PC-9 (cell line): Measurements from ENCODE around the gene CWC15. TPM values are rescaled to one million over a fixed set of nuclear protein-coding genes. Genes with fewer than 3 reads are reported as not detected.

Source experiments
- BruUV-seq: library from RNA; stranded (reverse); fragments of 400-500 nt; replicated peaks from 2 replicates; lab custom pipeline; 2021; lab: Mats Ljungman, UMichigan
- CTCF ChIA-PET: fragments of 300-600 bp; sonication (Branson Sonifier 250); formaldehyde crosslinking; loops from one replicate; lab custom pipeline; 2022; ENCODE audit warnings: antibody characterized with exemption; lab: Charles Lee
- POLR2A ChIA-PET: fragments of 300-600 bp; sonication (Branson Sonifier 250); formaldehyde crosslinking; loops from one replicate; lab custom pipeline; 2022; ENCODE audit warnings: antibody characterized with exemption; ENCODE audit not compliant: unreplicated experiment; lab: Charles Lee
- DNase-seq, 2 experiments: peaks; one replicate each; pipeline versions ENCODE4 v3.0.0 to v3.0.0-alpha.2; 2015 to 2022; ENCODE audit warnings: mixed read lengths in 1 of 2
- H2AFZ ChIP-seq: fragments of 200-600 bp; sonication (generic); 2 replicates; pipeline ENCODE4 v1.8.1; 2017; ENCODE audit warnings: antibody characterized with exemption
- H3F3A ChIP-seq: fragments of 200-600 bp; sonication (generic); 2 replicates; pipeline ENCODE4 v1.8.1; 2017; ENCODE audit warnings: antibody characterized with exemption, mild to moderate bottlenecking, low read depth; ENCODE audit not compliant: insufficient read depth
- H3K27ac ChIP-seq: fragments of 200-600 bp; sonication (generic); 2 replicates; pipeline ENCODE4 v1.6.1; 2016; ENCODE audit warnings: mixed run types
- H3K27me3 ChIP-seq: fragments of 200-600 bp; sonication (generic); 2 replicates; pipeline ENCODE4 v1.6.1; 2016; ENCODE audit warnings: low read depth, mixed run types; ENCODE audit not compliant: insufficient read depth
- H3K36me3 ChIP-seq: fragments of 200-600 bp; sonication (generic); 2 replicates; pipeline ENCODE4 v1.6.1; 2016; ENCODE audit warnings: low read depth, mixed run types
- H3K4me1 ChIP-seq: fragments of 200-600 bp; sonication (generic); replicated peaks from 2 replicates; pipeline ENCODE4 v1.6.1; 2016; ENCODE audit warnings: mixed run types; ENCODE audit not compliant: insufficient read depth
- H3K4me2 ChIP-seq: fragments of 200-600 bp; sonication (generic); 2 replicates; pipeline ENCODE4 v1.6.1; 2017; ENCODE audit warnings: mixed run types
- H3K4me3 ChIP-seq: fragments of 200-600 bp; sonication (generic); 2 replicates; pipeline ENCODE4 v1.6.1; 2016; ENCODE audit warnings: mixed run types
- H3K79me2 ChIP-seq: fragments of 200-600 bp; sonication (generic); 2 replicates; pipeline ENCODE4 v1.6.1; 2017; ENCODE audit warnings: low read depth, mixed run types
- H3K9me2 ChIP-seq: fragments of 200-600 bp; sonication (generic); 2 replicates; pipeline ENCODE4 v1.8.1; 2017; ENCODE audit warnings: mild to moderate bottlenecking; ENCODE audit not compliant: insufficient read depth
- H3K9me3 ChIP-seq: fragments of 200-600 bp; sonication (generic); 2 replicates; pipeline ENCODE4 v1.8.1; 2016; ENCODE audit warnings: low read depth; ENCODE audit not compliant: insufficient read depth
- H4K20me1 ChIP-seq: fragments of 200-600 bp; sonication (generic); 2 replicates; pipeline ENCODE4 v1.8.1; 2017; ENCODE audit not compliant: insufficient read depth
- EZH2 ChIP-seq: fragments of 200-600 bp; sonication (generic); IDR thresholded peaks from 2 replicates; pipeline ENCODE4 v1.8.0; 2017; ENCODE audit warnings: antibody characterized with exemption, low read depth
- intact Hi-C: fragments of 100-400 bp; cut with micrococcal nuclease; formaldehyde crosslinking; loops from one replicate; pipeline ENCODE4 v1.10.0; 2022; ENCODE audit not compliant: unreplicated experiment
- total RNA-seq: library from RNA; stranded (reverse); gene quantifications from 2 replicates; pipeline ENCODE4 v1.2.3, GENCODE V29; 2021
- TF ChIP-seq, protein P1 (sequence below): fragments of 200-600 bp; sonication (generic); conservative IDR thresholded peaks from 2 replicates; pipeline ENCODE4 v1.6.1; 2017; ENCODE audit warnings: mixed run types, antibody characterized with exemption, mild to moderate bottlenecking, moderate library complexity

Gene CWC15
- total RNA-seq, 1 experiment from 2014 or later: 50.9 TPM

DNA sequence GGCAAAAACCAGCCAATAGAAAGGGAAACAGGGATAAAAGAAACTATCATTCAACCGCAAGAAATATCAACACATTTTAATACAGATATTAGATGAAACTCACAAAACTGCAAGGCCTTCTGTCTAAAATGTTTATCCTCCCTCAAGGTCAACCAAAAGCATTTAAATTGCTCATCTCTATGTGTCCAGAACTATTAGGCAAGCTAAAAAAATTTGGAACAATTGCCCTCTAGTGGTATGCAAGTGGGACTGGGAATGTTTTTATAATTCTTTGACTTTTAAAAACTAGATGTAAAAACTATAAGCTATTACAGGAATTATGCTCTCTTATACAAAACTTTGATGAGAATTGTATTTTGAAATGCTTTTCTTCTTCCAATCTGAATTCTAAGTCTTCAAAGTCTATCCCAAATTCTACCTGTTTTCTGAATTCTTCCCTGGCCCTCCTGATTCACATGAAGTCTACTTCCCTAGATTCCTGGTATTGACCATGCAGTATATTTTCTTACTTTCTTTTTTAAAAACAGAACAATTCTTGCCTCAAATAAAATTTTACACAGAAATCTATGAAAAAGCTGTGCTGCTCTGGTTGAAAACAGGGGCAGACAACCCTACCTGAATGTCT, 4.9 kb downstream of the CWC15 start:
- H3K4me3 ChIP-seq: no peak overlapping the region
- peak in 1 of 2 experiments; percentile 44 for DNase-seq
- peaks cover 18% of the 10 kb centered on the region for H3K79me2 ChIP-seq
- no peak overlapping the region for H3K4me2 ChIP-seq
- intact Hi-C loops: loop anchor here (1.0 kb wide), 1 partner anchor 345 kb away; no protein-coding TSS in a partner anchor
- H3K27me3 ChIP-seq: no peaks in the 10 kb centered on the region
- no TSS peak for BruUV-seq
- no peak overlapping the region for H3K27ac ChIP-seq
- TF ChIP-seq, protein P1, sequence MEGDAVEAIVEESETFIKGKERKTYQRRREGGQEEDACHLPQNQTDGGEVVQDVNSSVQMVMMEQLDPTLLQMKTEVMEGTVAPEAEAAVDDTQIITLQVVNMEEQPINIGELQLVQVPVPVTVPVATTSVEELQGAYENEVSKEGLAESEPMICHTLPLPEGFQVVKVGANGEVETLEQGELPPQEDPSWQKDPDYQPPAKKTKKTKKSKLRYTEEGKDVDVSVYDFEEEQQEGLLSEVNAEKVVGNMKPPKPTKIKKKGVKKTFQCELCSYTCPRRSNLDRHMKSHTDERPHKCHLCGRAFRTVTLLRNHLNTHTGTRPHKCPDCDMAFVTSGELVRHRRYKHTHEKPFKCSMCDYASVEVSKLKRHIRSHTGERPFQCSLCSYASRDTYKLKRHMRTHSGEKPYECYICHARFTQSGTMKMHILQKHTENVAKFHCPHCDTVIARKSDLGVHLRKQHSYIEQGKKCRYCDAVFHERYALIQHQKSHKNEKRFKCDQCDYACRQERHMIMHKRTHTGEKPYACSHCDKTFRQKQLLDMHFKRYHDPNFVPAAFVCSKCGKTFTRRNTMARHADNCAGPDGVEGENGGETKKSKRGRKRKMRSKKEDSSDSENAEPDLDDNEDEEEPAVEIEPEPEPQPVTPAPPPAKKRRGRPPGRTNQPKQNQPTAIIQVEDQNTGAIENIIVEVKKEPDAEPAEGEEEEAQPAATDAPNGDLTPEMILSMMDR: peak; percentile 87
- TF ChIP-seq EZH2: no peak
- peaks cover 13% of the 10 kb centered on the region for H4K20me1 ChIP-seq
- no peaks in the 10 kb centered on the region for H3K9me3 ChIP-seq
- no peak overlapping the region for H2AFZ ChIP-seq
- CTCF ChIA-PET: interaction anchor here (1.0 kb wide), 1 partner anchor 345 kb away, joined by 5 read pairs; no protein-coding TSS in a partner anchor
- peaks cover 73% of the 10 kb centered on the region for H3K36me3 ChIP-seq
- H3K4me1 ChIP-seq: peaks cover 11% of the 10 kb centered on the region
- peaks cover 17% of the 10 kb centered on the region for H3F3A ChIP-seq
- POLR2A ChIA-PET: interaction anchor here (0.7 kb wide), 1 partner anchor 1296 kb away, joined by 3 read pairs; no protein-coding TSS in a partner anchor
- H3K9me2 ChIP-seq: no peaks in the 10 kb centered on the region

DNA sequence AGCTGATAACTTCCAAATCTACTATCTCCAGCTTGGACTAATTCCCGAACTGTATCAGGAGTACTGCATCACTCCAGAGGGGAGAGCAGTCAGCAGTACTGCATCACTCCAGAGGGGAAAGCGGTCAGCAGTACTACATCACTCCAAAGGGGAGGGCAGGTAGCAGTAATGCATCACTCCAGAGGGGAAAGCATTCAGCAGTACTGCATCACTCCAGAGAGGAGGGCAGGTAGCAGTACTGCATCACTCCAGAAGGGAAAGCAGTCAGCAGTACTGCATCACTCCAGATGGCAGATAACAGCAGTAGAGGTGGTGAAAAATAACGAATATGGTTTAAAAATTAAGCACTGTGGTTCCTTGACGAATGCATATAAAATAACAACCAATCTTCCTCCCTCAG, 8.4 kb downstream of the CWC15 start:
- H3K36me3 ChIP-seq: peaks cover 72% of the 10 kb centered on the region
- TF ChIP-seq, protein P1: no peak
- TF ChIP-seq EZH2: no peak

DNA sequence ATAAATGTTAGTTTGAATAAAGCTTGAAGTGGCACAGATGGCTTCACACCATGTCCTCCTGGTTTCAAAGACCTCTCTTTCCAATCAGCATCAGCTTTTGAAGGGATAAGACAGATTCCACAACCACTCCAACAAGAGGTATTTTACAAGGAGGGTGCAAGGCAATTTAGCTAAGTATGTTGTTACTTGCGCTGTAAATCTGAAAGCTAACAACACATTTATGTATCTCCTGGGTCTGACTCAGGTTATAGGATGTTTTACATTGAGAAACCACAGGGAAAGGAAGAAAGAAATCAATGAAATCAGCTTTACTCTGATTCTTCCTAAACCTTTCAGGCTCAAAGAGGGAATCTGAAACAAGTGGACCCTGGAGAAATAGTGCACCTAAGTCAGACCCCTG, 12.1 kb downstream of the CWC15 start:
- TF ChIP-seq, protein P1: no peak
- TF ChIP-seq EZH2: no peak
- peaks cover 9% of the 10 kb centered on the region; the same call in 1 of the 2 replicates for H4K20me1 ChIP-seq
- H3K9me2 ChIP-seq: no peaks in the 10 kb centered on the region
- no TSS peak for BruUV-seq
- intact Hi-C loops: no loop called here
- ChIA-PET CTCF (no interaction called here), POLR2A (no interaction called here)
- H2AFZ ChIP-seq: no peak overlapping the region
- no peaks in the 10 kb centered on the region for H3K79me2 ChIP-seq
- H3F3A ChIP-seq: peaks cover 13% of the 10 kb centered on the region; the same call in 1 of the 2 replicates
- no peak overlapping the region for H3K4me2 ChIP-seq
- H3K36me3 ChIP-seq: peaks cover 41% of the 10 kb centered on the region
- H3K27me3 ChIP-seq: no peaks in the 10 kb centered on the region
- H3K4me1 ChIP-seq: no peaks in the 10 kb centered on the region
- no peak overlapping the region for H3K27ac ChIP-seq
- H3K4me3 ChIP-seq: no peak overlapping the region
- no peak for DNase-seq
- H3K9me3 ChIP-seq: no peaks in the 10 kb centered on the region

More for the DNA sequence above, 8.4 kb downstream of the CWC15 start:
- H3F3A ChIP-seq: peaks cover 25% of the 10 kb centered on the region
- intact Hi-C loops: no loop called here
- H3K4me1 ChIP-seq: no peaks in the 10 kb centered on the region
- no peak overlapping the region for H3K4me2 ChIP-seq
- no peak for DNase-seq
- H3K27ac ChIP-seq: no peak overlapping the region
- peaks cover 17% of the 10 kb centered on the region; the same call in 1 of the 2 replicates for H4K20me1 ChIP-seq
- no peaks in the 10 kb centered on the region for H3K9me3 ChIP-seq
- ChIA-PET POLR2A (no interaction called here), CTCF (no interaction called here)
- no peaks in the 10 kb centered on the region for H3K79me2 ChIP-seq
- no peaks in the 10 kb centered on the region for H3K9me2 ChIP-seq
- no TSS peak for BruUV-seq
- no peak overlapping the region for H2AFZ ChIP-seq
- no peak overlapping the region for H3K4me3 ChIP-seq
- no peaks in the 10 kb centered on the region for H3K27me3 ChIP-seq
